Activated gamma-delta T cell treated with anti-CD3 and anti-CD28 coated beads, Interleukin-2, amount 50 U/mL, for 16 hours (primary cell): Measurements from ENCODE around the gene POU6F2.

Experiments
- DNase-seq: peaks from one replicate; pipeline ENCODE4 v3.0.0-alpha.2; 2020; ENCODE audit warnings: low read depth

The POU6F2 gene

GRCh38 chr7:39446546-39446945 lies 468.8 kb downstream of the POU6F2 start:
- DNase-seq: no peak

- no peak for DNase-seq
Measured at GRCh38 chr7:39451901-39452300, 474.2 kb downstream of the POU6F2 start.

GRCh38 chr7:39453743-39454355 lies 476.1 kb downstream of the POU6F2 start:
- DNase-seq: peak; percentile 9

- no peak for DNase-seq
Measured at GRCh38 chr7:39458061-39458745, 480.5 kb downstream of the POU6F2 start.

GRCh38 chr7:39459636-39460035 lies 481.9 kb downstream of the POU6F2 start:
- no peak for DNase-seq

GRCh38 chr7:39460486-39460885 lies 482.8 kb downstream of the POU6F2 start:
- no peak for DNase-seq

GRCh38 chr7:39461263-39461820 lies 483.6 kb downstream of the POU6F2 start:
- no peak for DNase-seq

- DNase-seq: no peak
Measured at GRCh38 chr7:39463252-39463651, 485.5 kb downstream of the POU6F2 start.

- DNase-seq: no peak
Measured at GRCh38 chr7:39464350-39465054, 486.8 kb downstream of the POU6F2 start.

GRCh38 chr7:39465055-39465929 lies 487.6 kb downstream of the POU6F2 start:
- peak; percentile 2 for DNase-seq

- DNase-seq: no peak
Measured at GRCh38 chr7:39468261-39468660, 490.6 kb downstream of the POU6F2 start.

GRCh38 chr7:39468808-39469374 lies 491.2 kb downstream of the POU6F2 start:
- no peak for DNase-seq

GRCh38 chr7:39480901-39481300 lies 503.2 kb downstream of the POU6F2 start:
- DNase-seq: no peak

GRCh38 chr7:39488467-39489393 lies 511.0 kb downstream of the POU6F2 start:
- no peak for DNase-seq

- DNase-seq: no peak
Measured at GRCh38 chr7:39490296-39490695, 512.6 kb downstream of the POU6F2 start.

GRCh38 chr7:39493934-39494333 lies 516.2 kb downstream of the POU6F2 start:
- no peak for DNase-seq

GRCh38 chr7:39501358-39501757 lies 523.6 kb downstream of the POU6F2 start:
- no peak for DNase-seq

GRCh38 chr7:39504963-39505362 lies 527.3 kb downstream of the POU6F2 start:
- no peak for DNase-seq

- DNase-seq: no peak
Measured at GRCh38 chr7:39507866-39508551, 530.3 kb downstream of the POU6F2 start.

GRCh38 chr7:39509436-39509835 lies 531.7 kb downstream of the POU6F2 start:
- no peak for DNase-seq
